Neural progenitor cell (in vitro differentiated cells): ENCODE data around the gene SLC5A11.

ENCODE experiments used
- CTCF ChIP-seq: fragments of 200-600 bp; sonication (generic); IDR thresholded peaks from 2 replicates; pipeline ENCODE4 v1.5.1; 2017; ENCODE audit warnings: antibody characterized with exemption, mild to moderate bottlenecking
- EZH2phosphoT487 ChIP-seq: fragments of 200-600 bp; sonication (generic); IDR thresholded peaks from 2 replicates; pipeline ENCODE4 v1.6.1; 2017; ENCODE audit warnings: antibody characterized with exemption

GRCh38 chr16:24876231-24876630 lies 30.5 kb downstream of the SLC5A11 start:
- no peak for TF ChIP-seq EZH2phosphoT487
- TF ChIP-seq CTCF = no peak
